GM18511 (cell line): ENCODE measurements around the gene SLC17A9.
"Not testable (repeated sequence)": the region's sequence is repeated elsewhere in the genome, so short reads cannot be mapped to it uniquely, and the experiment has no call there.

Experiments used
- ATAC-seq: cut with Tn5 transposase; IDR thresholded peaks from one replicate; pipeline ENCODE4 v1.9.1; 2021; ENCODE audit warnings: mild to moderate bottlenecking, moderate library complexity; ENCODE audit not compliant: unreplicated experiment

Gene SLC17A9

GRCh38 chr20:62955519-62956386 lies 3.2 kb downstream of the SLC17A9 start:
- ATAC-seq, result no peak

GRCh38 chr20:62956387-62957135 lies 4.1 kb downstream of the SLC17A9 start:
- no peak for ATAC-seq

GRCh38 chr20:62957136-62958117 lies 4.9 kb downstream of the SLC17A9 start:
- no peak for ATAC-seq

- ATAC-seq, result no peak
These were observed 6.0 kb downstream of the SLC17A9 start for GRCh38 chr20:62958388-62959100.

GRCh38 chr20:62959101-62959971 lies 6.8 kb downstream of the SLC17A9 start:
- ATAC-seq, result no peak

- ATAC-seq, result no peak
These were observed 7.5 kb downstream of the SLC17A9 start for GRCh38 chr20:62959998-62960436.

- ATAC-seq, result not testable (repeated sequence)
These were observed 8.2 kb downstream of the SLC17A9 start for GRCh38 chr20:62960446-62961309.

- no peak for ATAC-seq
These were observed 8.8 kb downstream of the SLC17A9 start for GRCh38 chr20:62961310-62961783.

GRCh38 chr20:62961799-62962198 lies 9.3 kb downstream of the SLC17A9 start:
- ATAC-seq, result no peak

GRCh38 chr20:62962221-62962879 lies 9.8 kb downstream of the SLC17A9 start:
- no peak for ATAC-seq

- ATAC-seq, result no peak
These were observed 10.5 kb downstream of the SLC17A9 start for GRCh38 chr20:62962891-62963613.

- ATAC-seq, result no peak
These were observed 11.3 kb downstream of the SLC17A9 start for GRCh38 chr20:62963614-62964397.

- ATAC-seq, result no peak
These were observed 12.2 kb downstream of the SLC17A9 start for GRCh38 chr20:62964700-62965099.

- no peak for ATAC-seq
These were observed 12.9 kb downstream of the SLC17A9 start for GRCh38 chr20:62965363-62965771.

- no peak for ATAC-seq
These were observed 14.0 kb downstream of the SLC17A9 start for GRCh38 chr20:62966212-62967148.
